ENCODE data around the gene FTCD. TPM values are rescaled to one million over a fixed set of nuclear protein-coding genes. Genes with fewer than 3 reads are reported as not detected.
A peak's percentile ranks its signal among the peaks of the same experiment; 100 is the strongest.

Gene FTCD
- polyA plus RNA-seq, 3 donors = not detected

- no peak for TF ChIP-seq CTCF (IDR thresholded peaks at IDR 0.05)
- no peak overlapping the region for H3K4me3 Mint-ChIP-seq
- Histone ChIP-seq H2AFZ (ENCODE audit: insufficient read depth, low read depth, low read length, poor library complexity, severe bottlenecking) (no peak overlapping the region), H3K27ac (ENCODE audit: low read depth in 1 of 2, low read length in 2 of 2) (no peak overlapping the region), H3K27me3 (ENCODE audit: control insufficient read depth in 2 of 2, insufficient read depth in 2 of 2, low read length in 2 of 2) (no peaks in the 10 kb centered on the region), H3K4me1 (ENCODE audit: control insufficient read depth in 1 of 2, insufficient read depth in 2 of 2, low read length in 2 of 2) (no peaks in the 10 kb centered on the region), H4K20me1 (ENCODE audit: insufficient read depth, low read length) (no peaks in the 10 kb centered on the region), H3K4me3 (replicated peaks in 1 of 3; ENCODE audit: low read depth in 2 of 3, low read length in 3 of 3) (no peak overlapping the region), H3K9me3 (replicated peaks in 1 of 2; ENCODE audit: control insufficient read depth in 1 of 2, insufficient read depth in 1 of 2, low read length in 2 of 2) (no peaks in the 10 kb centered on the region), H3K36me3 (replicated peaks in 1 of 2; ENCODE audit: control insufficient read depth in 1 of 2, insufficient read depth in 2 of 2, low read length in 2 of 2) (peaks cover 15 to 56% of the 10 kb centered on the region in 2 donors), H3K79me2 (ENCODE audit: insufficient read depth, low read length) (no peaks in the 10 kb centered on the region), H3K4me2 (replicated peaks; ENCODE audit: extremely low read depth, low read length, poor library complexity, severe bottlenecking) (no peak overlapping the region), H3K9ac (ENCODE audit: insufficient read depth, low read length, poor library complexity, severe bottlenecking) (no peak overlapping the region)
- H3K36me3 Mint-ChIP-seq = peaks cover 54 to 58% of the 10 kb centered on the region in 2 donors
- 96% methylated on average over 20 of the region's 20 CpGs for WGBS (ENCODE audit: insufficient coverage)
- intact Hi-C loops (cut with micrococcal nuclease) = no loop called here
- H3K27ac Mint-ChIP-seq = peak overlapping the region in 2 of 7 donors; percentile 1 to 16
- no peaks in the 10 kb centered on the region for H3K27me3 Mint-ChIP-seq (ENCODE audit: low read depth in 3 of 3)
- no peaks in the 10 kb centered on the region for H3K4me1 Mint-ChIP-seq
- peaks cover 0 to 2% (median 0%) of the 10 kb centered on the region in 7 donors for H3K9me3 Mint-ChIP-seq
- no peak for DNase-seq
Observed at GRCh38 chr21:46195595-46196195, 40.3 kb upstream of the FTCD start.

- intact Hi-C loops (cut with micrococcal nuclease) = no loop called here
- peaks cover 46 to 53% of the 10 kb centered on the region in 2 donors for H3K36me3 Mint-ChIP-seq
Observed at GRCh38 chr21:46194374-46195334, 39.3 kb upstream of the FTCD start.

More at GRCh38 chr21:46194374-46195334, 39.3 kb upstream of the FTCD start:
- Histone ChIP-seq H3K4me3 (replicated peaks in 1 of 3; ENCODE audit: low read depth in 2 of 3, low read length in 3 of 3) (no peak overlapping the region), H3K79me2 (ENCODE audit: insufficient read depth, low read length) (no peaks in the 10 kb centered on the region), H3K9me3 (replicated peaks in 1 of 2; ENCODE audit: control insufficient read depth in 1 of 2, insufficient read depth in 1 of 2, low read length in 2 of 2) (no peaks in the 10 kb centered on the region), H4K20me1 (ENCODE audit: insufficient read depth, low read length) (no peaks in the 10 kb centered on the region), H3K4me2 (replicated peaks; ENCODE audit: extremely low read depth, low read length, poor library complexity, severe bottlenecking) (no peak overlapping the region), H3K4me1 (ENCODE audit: control insufficient read depth in 1 of 2, insufficient read depth in 2 of 2, low read length in 2 of 2) (no peaks in the 10 kb centered on the region), H3K36me3 (replicated peaks in 1 of 2; ENCODE audit: control insufficient read depth in 1 of 2, insufficient read depth in 2 of 2, low read length in 2 of 2) (peaks cover 15 to 49% of the 10 kb centered on the region in 2 donors), H3K27ac (ENCODE audit: low read depth in 1 of 2, low read length in 2 of 2) (no peak overlapping the region), H2AFZ (ENCODE audit: insufficient read depth, low read depth, low read length, poor library complexity, severe bottlenecking) (no peak overlapping the region), H3K9ac (ENCODE audit: insufficient read depth, low read length, poor library complexity, severe bottlenecking) (no peak overlapping the region), H3K27me3 (ENCODE audit: control insufficient read depth in 2 of 2, insufficient read depth in 2 of 2, low read length in 2 of 2) (no peaks in the 10 kb centered on the region)
- no peak for DNase-seq
- Mint-ChIP-seq H3K27me3 (ENCODE audit: low read depth in 3 of 3) (peaks cover 0 to 2% (median 0%) of the 10 kb centered on the region in 3 donors), H3K4me3 (no peak overlapping the region), H3K4me1 (no peaks in the 10 kb centered on the region), H3K27ac (peak overlapping the region in 1 of 7 donors; percentile 1), H3K9me3 (peaks cover 0 to 2% (median 0%) of the 10 kb centered on the region in 7 donors)
- no peak for TF ChIP-seq CTCF (IDR thresholded peaks at IDR 0.05)
- 97% methylated on average over 20 of the region's 34 CpGs for WGBS (ENCODE audit: insufficient coverage)

All from CD14-positive monocyte (primary cell).